ENCODE results near the gene MTRF1L. TPM values are rescaled to one million over a fixed set of nuclear protein-coding genes. Genes with fewer than 3 reads are reported as not detected.

MTRF1L gene, protein sequence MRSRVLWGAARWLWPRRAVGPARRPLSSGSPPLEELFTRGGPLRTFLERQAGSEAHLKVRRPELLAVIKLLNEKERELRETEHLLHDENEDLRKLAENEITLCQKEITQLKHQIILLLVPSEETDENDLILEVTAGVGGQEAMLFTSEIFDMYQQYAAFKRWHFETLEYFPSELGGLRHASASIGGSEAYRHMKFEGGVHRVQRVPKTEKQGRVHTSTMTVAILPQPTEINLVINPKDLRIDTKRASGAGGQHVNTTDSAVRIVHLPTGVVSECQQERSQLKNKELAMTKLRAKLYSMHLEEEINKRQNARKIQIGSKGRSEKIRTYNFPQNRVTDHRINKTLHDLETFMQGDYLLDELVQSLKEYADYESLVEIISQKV
- total RNA-seq = 21.1 and 27.1 TPM in 2 replicates

DNA sequence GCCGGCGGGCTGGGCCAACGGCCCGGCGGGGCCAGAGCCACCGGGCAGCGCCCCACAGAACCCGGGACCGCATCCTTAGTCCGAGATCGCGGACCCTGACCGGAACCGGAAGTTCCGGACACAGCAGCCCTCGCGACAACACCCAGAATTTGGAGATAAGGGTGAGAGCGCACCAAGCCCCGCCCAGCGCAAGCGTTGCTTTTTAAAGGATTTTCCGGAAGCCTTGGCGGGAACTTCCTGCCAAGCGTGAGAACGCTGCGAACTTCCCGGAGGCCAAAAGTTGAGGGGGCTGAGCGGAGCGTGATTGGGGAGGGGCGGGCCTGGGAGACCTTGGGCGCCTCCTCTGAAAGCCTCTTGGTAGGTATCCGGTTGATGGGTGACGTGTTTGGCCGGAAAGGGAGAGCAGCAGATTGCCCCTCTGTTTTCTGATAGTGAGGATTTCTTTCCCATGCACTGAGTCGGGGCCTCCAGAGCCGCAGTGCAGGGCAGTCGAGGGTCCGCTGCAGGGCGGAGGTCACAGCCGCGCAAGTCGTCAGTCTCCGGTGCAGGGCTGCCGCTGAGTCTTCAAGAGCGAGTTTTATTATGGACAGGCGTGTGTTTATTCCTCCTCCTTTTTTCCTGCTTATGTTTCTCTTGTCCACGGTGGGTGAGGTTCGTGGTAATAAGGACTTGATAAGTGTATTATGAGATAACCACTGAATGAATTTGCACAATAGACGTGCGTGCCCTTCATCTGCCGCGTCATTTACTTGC is at the start of gene MTRF1L:
Gene MTRF1L (minus strand): TSS at position 97 of the 753 bp plus-strand sequence. CDS start 24 bp downstream, at position 73.
- peak; percentile 90 for DNase-seq (ENCODE audit: low read depth, low spot score)

DNA sequence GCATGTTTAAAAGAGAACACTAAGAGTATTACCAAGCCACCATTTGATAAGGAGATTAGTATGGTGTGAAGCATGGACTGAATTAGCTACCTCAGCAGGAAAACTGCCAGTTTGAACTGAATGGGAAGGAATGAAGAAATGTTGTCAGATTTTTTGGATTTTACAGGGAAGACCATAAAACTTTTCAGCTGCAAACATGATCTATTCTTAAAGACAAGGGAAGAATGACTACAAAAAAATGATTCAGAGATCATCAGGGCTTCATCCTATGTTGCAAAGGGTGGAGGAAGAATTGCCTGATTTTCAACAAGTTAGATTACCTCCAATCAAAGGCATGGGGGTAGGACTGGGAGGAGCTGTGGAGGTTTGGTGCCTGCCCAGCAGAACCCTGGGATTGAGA is 49.3 kb upstream of the MTRF1L start:
- no peak for DNase-seq (ENCODE audit: low read depth, low spot score)

DNA sequence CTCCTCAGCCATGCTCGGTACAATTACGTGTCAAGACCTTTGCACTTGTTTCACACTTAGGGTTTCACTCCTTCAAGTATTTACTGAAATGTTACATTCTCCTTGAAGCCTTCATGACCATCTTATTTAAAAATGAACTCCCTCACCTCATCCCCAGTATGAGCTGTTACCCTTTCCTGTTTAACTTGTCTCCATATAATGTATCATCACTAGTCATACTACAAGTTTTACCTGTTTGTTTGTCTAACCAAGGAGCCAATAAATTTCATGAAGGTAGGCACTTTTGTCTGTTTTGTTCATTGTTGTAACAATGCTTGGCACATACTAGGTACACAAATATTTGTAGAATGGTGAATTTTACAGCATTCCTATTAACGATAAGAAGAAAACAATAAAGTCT is 46.1 kb upstream of the MTRF1L start:
- no peak for DNase-seq (ENCODE audit: low read depth, low spot score)

DNA sequence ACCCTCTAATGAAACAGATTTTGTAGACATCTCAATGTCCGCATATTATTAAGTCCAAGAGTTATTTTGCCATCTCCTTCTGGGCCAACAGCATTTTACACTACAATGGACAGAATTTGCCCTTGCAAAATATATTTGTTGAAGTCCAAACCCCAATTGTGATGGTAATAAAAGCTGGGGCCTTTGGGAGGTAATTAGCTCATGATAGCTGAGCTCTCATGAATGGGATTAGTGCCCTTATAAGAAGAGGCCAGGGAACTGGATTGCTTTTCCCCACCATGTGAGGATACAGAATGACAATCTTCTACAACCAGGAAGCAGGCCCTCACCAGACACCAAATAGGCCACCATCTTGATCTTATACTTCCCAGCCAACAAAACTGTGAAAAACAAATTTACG is 44.9 kb upstream of the MTRF1L start:
- DNase-seq (ENCODE audit: low read depth, low spot score) = no peak

DNA sequence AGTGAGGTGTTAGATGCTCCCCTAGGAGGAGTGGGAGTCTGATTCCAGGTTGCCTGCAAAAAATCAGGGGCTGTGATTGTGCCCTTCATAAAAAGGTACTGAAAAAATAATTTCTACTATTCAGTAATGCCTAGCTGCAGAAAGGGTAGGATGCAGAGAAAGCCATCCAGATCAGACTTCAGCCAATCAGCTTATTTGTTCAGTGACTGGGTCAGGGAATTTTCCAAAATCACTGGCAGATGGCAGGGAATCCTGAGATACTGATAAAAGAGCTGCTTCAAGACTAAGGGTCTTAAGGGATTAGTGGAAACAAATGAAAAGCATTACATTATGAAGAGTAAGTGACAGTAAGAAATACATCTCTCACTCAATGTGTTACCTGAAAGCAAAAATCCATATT is 42.8 kb upstream of the MTRF1L start:
- DNase-seq (ENCODE audit: low read depth, low spot score) = no peak

DNA sequence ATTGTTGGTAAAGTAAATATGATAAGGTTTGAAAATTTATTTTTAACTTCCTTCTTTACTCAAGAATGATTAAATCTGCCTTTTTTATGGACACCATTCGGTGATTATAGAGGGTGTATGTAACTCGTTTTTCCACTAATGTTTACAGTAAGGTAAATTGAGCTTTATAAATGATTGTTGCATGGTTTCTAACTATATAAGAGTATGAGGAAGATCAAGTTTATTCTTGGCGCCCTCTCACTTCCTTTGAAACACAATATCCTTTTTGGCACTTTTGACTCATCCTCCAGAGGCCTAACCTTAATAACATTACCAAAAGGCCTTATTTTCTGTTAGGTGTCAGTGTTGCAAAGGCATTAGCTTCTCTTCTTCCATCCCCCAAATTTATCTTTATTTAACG is 41.8 kb upstream of the MTRF1L start:
- no peak for DNase-seq (ENCODE audit: low read depth, low spot score)

DNA sequence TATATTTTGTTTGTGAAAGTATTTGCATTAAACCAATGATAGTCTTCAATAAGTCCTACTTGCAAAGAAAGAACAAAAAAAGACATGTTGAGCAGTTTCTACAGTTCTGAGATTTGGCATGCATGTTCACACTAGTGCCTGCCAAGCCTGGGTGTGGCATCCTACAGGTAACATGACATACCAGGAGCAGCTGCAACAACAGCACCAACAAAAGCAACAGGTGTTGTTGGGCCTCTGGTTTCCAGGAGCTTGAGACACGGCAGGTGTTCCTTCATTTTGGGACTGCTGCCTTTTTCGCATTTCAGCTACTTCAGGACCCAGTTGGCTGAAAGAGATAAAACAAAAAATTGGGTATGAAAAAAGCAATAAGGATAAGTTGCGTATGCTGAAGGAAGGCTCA is 41.2 kb upstream of the MTRF1L start:
- DNase-seq (ENCODE audit: low read depth, low spot score) = no peak

DNA sequence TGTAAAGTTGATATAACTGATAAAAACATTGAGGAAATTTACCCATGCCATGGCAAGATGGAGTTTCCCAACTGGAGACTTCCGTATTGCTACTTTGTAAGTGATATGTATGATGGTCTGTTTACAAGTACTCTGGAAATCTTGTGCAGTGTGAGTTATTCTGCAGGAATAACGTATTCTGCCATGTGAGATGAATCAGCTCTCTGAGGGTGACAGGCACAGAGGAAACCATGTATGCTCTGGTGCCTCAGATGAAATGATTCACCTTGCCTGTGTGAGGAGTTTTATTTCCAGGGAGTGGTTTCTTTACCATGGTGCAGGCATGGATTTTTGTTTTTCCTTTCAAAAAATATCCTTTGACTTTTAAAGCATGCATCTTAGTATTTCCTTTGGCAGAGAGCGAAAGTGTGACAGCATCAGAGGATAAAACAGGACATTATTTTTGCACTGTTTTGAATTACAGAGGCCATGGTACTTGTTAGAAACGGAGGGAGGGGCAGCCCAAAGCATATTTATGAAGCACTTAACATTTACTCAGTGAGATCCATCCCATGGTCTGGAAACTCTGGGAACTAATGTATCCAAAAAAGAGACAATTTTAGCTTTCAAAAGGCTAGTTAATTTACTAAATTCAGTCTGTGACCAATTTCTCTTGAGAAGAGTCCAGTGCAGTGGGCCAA is 36.0 kb upstream of the MTRF1L start:
- no peak for DNase-seq (ENCODE audit: low read depth, low spot score)

DNA sequence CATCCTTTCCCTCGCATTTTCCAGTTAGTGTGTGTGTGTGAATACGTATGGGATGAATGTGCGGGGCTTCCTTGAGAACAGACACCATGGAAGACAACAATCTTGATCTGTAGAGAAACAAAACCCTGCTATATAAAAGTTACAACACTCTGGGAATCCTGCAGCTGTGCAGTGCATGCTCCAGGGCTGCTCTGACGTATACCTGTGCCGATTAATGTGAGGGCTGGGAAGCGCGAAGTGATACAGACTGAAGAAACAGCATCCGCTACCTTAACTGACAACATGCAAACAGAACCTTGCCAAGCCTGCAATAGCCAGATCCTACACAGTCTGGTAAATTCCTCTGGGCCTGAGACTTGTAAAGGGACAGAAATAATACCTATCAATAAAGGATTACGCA is 31.6 kb upstream of the MTRF1L start:
- no peak for DNase-seq (ENCODE audit: low read depth, low spot score)

DNA sequence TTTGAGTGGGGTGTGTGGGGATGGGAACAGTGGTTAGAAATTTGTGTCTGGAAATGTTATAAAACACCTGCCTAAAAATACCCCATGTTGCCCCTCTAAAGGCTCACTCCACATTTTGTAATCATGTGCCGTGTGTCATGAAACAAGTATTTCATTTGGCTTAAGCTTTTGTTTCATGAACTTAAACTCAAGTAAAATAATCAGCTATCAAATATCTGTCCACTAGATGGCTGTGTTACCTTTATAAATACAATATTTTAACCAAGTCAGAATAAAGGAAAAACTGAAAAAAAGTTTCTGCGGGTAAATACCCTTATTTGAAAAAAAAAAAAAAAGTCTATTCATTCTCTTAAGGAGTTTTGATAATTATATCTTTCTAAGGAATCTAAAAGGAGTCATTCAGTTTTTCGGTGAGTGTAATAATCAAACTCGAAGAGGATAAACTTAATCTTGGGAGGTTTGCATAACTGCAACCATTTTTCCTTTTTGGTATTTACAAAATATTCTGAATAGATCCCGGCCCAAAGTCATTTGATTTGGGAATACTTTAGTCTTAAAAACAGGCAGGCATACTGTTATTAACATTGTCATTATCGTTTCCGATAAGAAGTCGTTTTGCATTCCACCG is 29.9 kb upstream of the MTRF1L start:
- DNase-seq (ENCODE audit: low read depth, low spot score) = peak; percentile 29

DNA sequence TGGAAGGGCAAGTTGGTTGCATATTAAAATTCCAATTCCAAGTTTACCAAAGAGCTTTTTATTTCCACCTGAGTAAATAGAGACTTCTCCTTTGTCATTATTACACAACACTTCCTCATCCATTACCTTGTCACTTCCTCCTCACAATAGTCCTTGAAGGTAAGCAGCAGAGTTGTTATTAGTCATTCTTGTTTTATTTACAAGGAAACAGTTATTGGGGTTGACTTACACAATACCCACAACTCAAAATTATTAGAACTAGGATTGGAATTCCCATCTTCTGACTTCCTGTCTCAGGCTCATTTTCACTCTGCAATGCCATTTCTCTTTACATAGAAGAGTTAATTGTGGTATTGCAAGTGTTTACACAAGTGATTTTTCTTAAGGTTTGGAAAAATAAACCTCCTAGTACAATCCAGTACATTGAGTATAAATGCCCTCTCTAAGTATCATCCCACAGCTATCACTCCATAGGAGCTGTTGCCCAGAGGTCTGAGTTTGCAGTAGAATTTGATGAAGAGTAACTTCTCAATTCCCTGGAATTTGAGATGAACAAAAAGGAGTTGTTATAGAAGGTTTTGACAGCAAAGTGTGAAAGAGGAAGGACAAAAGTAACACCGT is 28.9 kb upstream of the MTRF1L start:
- no peak for DNase-seq (ENCODE audit: low read depth, low spot score)

DNA sequence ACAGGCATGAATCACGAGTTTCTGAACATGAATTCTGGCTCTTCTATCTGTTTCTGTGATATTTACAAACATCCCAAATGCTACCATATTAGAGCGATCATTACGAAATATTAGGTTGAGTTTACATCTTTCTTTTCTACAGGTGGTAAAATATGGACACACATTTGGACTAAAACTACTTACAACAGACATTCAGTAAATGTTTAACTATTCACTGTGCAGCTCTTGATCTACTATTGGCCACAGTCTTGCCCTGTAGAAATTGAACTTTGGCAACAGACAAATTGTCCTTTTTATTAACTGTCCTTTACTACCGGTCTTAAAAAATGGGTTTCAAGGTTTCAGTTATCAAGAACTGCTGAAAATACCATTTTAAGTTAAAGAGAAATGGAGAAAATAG is 26.5 kb upstream of the MTRF1L start:
- no peak for DNase-seq (ENCODE audit: low read depth, low spot score)

DNA sequence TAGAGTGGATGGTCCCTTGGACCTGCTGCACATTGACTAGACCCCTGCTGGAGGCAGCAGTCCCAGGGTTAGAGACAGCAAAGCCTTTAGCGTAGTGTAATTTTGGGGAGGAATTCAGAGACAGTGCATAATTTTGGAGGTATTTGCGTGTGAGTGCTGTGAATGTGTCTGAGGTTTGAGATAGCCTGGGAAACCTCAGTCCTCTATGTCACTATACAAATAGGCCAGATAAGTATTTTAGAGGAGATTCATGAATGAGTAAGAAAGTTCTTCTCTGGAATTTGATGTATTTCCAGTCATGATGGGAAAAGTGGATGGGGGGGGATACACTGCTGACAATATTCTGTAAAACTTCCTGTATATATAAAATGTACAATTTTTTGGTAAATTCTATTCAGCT is 25.8 kb upstream of the MTRF1L start:
- DNase-seq (ENCODE audit: low read depth, low spot score) = no peak

DNA sequence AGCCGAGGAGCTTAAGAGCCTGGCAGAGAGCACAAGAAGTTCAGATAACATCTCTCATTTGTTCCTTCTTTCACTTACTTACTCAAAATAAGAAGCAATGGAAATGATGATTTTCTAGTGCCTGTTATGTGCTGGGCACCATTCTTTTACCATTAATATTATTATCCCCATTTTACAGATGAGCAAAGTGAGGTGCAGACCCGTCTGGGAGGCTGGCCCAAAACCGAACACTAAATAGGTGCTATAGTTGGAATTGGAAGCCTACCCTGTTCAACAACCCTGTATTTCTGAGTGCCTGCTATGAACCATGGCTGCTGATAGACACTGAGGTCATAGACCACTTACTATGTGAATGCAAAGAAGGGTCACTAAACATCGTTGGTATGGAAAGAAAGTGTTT is 25.0 kb upstream of the MTRF1L start:
- DNase-seq (ENCODE audit: low read depth, low spot score) = no peak

DNA sequence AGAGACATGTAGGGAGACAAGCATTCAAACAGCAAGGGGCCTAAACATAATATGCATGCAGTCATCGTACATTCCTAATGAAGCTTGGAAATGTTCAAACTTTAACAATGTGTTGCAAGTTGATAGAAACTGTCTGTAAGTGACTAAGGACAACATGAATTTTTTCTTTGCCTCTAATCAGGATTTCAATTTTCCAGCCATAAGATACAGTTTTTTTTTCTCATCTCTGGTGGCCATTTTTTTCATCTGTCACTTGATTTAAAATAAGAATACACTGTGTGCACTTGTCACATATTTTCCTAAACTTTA is 22.2 kb upstream of the MTRF1L start:
- no peak for DNase-seq (ENCODE audit: low read depth, low spot score)

DNA sequence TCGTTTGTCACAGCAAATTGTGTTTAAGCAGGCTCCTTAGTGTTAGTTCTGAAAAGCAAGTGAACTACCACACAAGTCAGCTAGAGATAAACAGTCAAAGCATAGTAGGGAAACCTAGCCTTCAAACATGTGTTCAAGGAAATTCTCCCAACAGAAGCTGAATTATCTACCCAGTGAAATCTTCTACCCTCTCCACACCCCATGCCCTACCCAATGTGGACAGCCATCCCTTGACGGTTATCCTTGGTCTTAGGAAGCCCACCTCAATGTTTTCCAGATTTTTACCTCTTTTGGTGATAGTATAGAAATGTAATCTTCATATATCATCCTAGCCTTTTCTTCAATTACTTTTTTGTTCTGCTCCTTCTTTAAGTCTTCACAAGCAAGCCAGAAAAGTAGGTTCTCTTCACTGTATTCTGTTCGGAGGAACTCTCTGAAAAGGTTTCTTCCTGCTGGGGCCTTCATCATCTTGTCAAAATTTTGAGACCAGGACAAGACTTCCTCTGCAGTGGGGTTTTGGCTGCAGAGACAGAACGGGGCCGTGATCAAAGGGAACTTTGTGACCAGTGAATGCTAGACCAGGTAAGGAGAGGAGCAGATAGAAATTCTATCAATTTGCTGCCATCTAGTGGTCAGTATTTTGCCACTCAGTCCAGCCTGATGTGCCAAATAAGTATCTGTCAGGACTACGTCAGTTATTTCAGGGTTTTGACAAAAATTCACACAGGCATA is 21.6 kb upstream of the MTRF1L start:
- peak; percentile 33 for DNase-seq (ENCODE audit: low read depth, low spot score)

DNA sequence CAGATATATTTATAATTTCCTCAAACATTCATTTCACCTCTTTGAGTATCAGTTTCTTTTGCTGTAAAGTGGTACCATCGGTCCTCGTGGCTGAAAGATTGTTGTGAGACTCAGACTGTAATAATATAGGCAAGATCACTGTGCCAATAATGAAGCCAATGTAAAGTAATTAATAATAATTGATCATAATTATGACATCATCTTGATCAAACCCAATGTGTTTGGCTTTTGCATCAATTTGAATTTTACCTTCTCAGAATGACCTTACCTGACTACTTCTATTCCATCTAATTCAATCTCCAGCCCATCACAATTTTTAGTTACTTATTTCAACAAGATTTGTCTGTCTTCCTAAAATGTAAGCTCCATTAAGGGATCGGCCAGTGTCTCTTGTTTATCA is 15.8 kb upstream of the MTRF1L start:
- no peak for DNase-seq (ENCODE audit: low read depth, low spot score)

DNA sequence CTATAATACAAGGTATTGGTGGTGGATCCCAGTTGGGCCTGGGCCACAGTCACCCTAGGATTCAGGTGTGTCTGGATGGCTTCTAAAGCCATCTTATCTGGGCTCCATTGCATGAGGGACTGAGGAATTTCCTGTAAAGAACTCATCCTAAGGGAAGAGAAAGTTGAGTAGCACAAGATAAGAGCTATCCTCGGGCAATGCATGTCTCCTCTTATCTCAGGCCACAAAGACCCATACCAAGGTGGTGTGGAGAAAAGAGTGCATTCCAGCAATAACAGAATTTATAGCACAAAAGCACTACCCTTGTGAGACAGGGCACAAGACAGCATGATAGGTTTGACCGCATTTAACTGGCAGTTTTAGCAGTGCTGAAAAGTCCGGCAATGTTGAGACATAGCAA is 14.3 kb upstream of the MTRF1L start:
- DNase-seq (ENCODE audit: low read depth, low spot score) = no peak

DNA sequence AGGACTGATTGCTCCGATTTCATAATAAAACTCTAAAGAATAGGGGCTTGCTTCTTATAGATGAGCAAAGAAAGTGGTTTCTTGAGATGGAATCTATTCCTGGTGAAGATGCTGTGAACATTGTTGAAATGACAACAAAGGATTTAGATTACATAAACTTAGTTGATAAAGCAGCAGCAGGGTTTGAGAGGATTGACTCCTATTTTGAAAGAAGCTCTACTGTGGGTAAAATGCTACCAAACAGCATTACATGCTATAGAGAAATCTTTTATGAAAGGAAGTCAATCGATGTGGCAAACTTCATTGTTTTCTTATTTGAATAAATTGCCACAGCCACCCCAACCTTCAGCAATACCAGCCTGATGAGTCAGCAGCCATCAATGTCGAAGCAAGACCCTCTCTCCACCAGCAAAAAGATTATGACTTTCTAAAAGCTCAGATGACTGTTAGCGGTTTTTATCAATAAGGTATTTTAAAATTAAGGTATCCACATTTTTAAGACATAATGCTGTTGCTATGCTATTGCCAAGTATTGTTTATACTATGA is 12.7 kb upstream of the MTRF1L start:
- no peak for DNase-seq (ENCODE audit: low read depth, low spot score)

DNA sequence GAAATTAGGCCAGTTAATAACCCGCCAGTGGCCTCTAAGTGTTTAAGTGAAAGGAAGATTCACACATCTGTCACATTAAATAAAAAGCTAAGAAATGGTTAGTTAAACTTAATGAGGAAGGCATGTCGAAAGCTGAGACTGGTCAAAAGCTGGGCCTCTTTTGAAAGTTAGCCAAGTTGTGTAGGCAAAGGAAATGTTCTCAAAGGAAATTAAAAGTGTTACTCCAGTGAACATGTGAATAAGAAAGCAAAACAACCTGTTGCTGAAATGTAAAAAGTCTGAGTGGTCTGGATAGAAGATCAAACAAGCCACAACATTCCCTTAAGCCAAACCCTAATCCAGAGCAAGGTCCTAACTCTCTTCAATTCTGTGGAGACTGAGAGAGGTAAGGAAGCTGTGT is 10.9 kb upstream of the MTRF1L start:
- DNase-seq (ENCODE audit: low read depth, low spot score) = no peak

DNA sequence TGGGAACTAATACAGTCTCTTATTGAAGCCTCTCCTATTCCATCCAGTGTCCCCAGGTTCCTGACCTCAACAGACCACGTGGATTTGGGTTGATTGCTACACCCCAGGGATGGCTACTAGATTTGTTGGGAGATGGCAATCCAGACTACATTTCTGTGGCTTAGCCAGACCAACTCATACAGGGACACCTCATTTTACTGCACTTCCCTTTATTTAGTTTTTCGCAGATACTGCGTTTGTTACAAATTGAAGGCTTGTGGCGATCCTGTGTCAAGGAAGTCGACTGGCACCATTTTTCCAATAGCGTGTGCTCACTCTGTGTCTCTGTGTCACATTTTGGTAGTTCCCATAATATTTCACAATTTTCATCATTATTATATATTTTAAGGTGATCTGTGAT is 10.3 kb upstream of the MTRF1L start:
- DNase-seq (ENCODE audit: low read depth, low spot score) = no peak
